Kidney tubule cell (primary cell): Measurements from ENCODE around the gene C5orf47.
A peak's percentile ranks its signal among the peaks of the same experiment; 100 is the strongest.

ENCODE experiments used
- DNase-seq: peaks from one replicate; pipeline ENCODE4 v3.0.0-alpha.2; 2018; ENCODE audit warnings: low spot score

Gene C5orf47, protein sequence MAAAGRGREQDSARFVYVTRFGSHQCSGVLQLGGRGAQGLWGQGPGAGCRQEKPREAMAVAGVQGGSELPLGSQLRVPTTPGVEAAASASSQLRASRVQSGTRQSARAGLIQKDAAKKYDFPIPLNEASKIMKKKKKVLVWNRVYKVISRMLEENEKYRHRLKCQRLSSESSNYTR

DNA sequence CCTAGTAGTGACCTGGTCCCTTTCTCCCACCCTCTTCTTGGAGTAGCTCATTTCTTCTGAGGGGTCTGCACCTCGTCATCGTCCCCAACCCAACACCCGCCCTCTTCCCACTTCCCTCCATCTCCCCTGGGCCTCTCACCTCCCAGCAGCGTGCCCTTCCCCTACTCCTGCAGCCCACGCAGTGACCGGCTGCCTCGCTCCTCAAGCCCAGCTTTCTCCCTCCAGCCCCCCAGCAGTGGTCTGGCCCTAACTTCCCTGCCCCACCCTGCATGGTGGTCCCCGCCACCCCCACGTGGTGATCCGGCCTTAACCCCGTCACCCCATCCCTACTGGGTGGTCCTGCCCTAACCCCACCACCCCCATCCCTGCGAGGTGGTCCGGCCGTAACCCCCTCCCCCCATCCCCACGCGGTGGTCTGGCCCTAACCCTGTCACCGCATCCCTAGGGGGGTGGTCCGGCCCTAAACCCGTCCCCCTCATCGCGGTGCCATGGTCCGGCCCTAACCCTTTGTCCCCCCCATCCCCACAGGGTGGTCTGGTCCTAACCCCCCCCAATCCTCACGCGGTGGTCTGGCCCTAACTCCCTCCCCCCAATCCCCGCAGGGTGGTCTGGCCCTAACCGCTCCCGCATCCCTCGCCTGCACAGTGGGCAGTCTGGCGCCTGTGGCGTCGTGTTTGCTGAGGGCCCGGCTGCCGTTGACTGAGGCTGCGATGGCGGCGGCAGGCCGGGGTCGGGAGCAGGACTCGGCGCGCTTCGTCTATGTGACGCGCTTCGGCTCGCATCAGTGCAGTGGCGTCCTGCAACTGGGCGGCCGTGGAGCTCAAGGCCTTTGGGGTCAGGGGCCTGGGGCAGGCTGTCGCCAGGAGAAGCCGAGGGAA lies at the start of gene C5orf47:
TSS of gene C5orf47 (plus strand) at position 617 of the 878 bp plus-strand sequence. CDS start at position 711, 94 bp downstream.
- no peak for DNase-seq

DNA sequence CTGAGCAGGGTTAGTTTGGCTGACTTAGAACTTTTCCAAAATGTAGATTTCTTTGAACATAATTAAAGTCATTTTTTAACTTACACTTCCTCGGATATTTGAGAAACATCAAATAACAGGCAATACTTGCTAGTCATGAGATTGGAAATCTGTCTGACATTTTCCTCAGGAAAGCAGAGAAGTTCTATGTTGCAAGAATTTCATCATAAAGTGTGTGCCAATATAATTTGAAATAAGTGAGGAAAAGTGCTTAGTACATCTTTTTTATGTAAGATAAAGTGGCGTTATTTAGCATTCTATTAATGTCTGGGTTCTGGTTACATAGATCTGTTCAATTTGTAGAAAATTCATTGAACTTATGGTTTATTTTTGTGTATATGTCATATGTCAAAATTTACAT lies 48.7 kb upstream of the C5orf47 start:
- DNase-seq = no peak

DNA sequence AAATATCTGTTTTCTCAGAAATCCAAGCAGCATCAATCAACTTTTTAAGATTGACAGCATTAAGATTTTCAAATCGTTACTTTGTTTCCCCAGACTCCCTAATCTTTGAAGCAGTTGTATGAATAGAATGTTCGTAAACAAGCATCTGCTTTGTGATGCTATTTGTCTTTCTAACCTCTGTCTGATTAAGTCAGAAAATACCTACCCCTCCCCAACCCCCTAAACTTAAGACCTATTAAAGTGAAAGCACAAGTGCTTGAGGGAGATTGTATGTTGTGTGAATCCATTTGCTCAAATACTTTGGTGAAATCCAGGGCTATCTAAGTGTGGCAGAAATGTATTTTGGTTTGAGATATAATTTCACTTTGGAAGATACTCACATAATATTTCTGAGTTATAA lies 47.9 kb upstream of the C5orf47 start:
- DNase-seq = no peak

DNA sequence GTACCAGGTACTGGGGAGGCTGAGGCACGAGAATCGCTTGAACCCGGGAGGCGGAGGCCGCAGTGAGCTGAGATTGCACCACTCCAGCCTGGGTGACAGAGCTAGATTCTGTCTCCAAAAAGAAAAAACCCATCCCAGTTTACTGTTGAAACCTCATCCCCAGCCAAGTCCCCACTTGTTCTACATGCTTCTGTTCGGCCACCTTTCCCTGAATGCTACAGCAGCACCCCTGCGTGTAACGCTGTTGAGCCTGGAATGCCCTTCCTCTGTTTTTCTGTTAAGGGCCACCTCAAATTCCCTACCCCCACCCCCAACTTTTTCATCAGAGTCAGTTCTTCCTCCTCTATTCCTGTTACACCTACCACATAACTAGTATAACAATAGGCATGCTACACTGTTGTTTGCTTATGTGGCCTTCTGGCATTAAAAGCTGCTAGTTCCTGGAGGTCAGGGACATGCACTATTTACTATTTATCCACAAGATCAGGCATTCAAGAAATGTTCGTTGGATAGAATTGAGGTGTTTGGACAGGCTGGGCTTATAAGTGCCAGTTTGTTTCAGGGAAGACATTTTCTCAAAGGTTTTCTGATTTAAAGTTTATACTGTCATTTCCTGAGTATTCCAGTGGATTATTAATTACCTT lies 47.1 kb upstream of the C5orf47 start:
- DNase-seq = peak; percentile 60

DNA sequence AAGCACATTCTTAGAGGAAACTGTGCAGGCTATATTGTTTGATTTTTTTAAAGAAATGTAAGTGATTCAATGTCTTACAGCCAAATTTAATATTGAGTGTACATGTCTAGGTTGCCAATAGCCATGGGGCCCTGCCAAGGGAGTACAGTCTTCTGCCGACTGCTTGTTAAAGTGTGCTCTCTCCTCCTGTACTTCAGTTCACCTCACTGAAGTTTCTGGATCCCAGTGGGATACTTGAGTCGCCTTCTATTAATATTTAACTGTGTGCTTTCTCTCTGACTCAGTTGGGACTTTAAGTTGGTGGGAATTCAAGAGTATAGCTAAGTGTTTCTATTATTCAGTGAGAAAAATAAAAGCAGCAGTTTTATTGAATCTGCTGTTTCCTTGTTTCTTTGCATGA lies 44.5 kb upstream of the C5orf47 start:
- DNase-seq = peak; percentile 81

DNA sequence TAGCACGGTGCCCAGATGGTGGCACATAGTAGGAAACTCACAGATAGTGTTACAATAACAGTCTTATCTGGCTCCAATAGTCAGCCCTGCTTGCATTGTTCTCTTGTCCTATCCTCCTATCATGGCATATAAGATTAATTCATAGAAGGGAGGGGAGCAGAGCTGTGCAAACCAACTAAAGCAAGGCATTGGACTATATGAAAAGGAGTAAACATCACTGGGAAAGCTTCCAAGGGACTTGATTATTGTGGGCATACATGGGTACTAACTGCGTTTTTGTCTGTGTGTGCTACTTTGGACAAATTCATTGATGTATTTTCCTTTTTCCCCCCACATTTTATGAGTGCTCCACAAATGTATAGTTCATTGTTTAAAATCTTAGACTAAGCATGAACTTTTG lies 43.8 kb upstream of the C5orf47 start:
- DNase-seq = no peak

DNA sequence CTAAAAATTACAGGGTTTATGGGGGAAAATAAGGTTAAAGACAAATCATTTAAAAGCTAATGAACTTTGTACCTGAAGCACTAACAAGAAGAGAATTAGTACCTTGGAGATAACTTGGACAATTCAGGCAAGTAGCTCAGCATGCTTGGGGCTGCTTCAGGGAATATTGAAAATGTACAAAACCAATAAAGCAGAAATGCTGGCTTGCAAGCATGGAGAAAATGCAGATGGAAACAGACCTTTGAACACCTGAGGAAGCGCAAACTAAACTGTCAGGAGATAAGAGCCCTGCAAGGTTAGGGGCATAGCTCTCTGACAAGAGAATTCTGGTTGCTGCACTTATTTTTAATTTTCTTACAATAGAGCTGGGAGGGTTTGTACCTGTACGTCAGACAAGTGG lies 42.6 kb upstream of the C5orf47 start:
- DNase-seq = no peak

DNA sequence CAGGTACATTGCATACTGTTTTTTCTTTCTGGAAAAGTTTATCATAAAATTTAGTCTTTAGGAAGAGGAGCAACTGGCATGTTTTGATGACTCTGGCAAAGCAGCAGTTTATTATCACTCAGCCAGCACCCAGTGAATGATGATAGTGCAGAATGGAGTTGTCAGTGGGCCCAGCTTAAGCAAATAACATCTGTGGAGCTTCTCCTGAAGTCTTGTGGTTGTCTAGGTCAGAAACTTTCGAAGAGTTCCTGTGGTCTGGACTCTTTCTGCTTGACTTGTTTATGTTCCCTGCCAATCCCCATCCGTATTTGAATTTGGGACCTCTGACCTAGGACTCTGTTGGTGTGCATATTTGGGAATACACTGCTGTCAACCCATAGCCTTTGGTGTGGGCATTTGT lies 38.1 kb upstream of the C5orf47 start:
- no peak for DNase-seq

DNA sequence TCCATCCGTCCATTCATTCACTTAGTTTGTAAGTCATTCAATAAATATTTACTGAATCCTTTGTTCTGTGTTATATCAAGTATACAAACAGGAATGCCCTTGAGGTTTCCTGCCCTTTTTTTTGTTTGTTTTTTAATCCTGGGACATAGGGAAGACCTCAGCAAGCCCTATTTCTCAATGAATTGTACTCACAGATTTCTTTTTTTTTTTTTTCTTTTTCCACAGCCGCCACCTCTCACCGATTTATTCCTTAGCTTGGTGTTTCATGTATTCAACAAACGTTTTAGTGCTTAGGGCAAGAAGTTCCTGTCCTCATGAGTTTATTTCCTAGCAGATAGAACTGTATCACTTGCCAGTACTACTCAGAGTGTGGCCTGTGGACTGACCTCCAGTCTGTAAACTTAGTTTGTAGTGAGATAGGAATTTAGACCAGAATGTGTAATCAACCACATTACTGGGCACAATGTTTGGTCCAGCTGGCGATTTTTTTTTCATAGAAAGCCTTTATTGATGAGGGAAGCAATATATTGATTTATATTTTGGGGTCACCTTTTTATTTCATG lies 35.4 kb upstream of the C5orf47 start:
- peak; percentile 72 for DNase-seq

DNA sequence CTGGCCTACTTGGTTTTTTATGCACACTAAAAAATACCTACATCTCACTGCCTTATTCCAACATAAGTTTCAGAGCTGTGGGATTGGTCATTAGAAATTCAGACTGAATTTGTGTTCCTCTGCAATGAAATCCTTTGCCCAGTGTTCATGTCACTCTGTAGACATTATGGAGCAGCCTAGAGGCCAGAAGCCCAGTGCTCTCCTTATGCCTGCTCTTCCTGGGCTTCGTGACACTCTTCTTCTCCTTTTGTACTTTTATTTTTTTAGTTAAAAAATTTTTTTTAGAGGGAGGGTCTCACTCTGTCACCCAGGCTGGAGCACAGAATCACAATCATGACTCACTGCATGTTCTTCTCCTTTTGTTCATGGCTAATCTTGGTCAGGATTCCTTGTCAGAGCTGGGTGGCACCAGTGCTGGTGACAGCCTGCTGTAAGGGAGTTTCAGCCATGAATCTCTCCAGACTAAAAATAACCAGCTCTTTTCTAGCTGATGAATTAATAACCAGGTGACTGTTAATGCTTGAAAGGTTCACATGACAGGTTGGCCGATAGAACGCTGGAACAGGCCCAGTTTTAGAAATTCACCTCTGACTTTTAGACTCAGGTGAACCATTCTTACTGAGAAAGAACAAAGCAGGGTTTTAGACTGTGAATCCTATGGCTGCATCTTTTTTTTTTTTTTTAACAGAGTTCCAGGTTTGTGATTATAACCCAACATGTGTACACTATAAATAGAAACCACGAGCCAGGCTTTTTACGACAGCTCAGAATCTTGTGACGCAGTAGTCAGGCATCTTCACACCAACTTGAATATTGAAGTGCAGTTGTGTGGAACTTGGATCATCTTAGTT lies 34.1 kb upstream of the C5orf47 start:
- DNase-seq = peak; percentile 88

DNA sequence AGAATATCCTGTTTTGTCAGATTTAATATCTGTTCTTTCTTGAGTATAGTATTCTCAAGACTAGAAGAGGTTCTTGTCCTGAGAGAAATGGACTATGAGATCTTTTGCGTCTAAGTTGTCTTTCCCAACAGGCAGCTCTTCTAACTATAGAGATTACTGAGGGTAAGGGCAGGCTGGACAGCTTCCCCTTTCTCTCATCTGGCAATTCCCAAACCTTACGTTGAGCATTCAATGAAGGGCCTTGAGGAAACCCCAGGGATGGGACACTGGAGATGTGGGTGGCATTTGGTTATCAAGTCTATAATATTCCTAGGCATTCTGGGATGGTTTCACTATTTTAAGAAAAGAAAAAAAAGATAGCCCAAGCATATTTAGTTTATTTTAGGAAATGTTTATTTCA lies 28.0 kb upstream of the C5orf47 start:
- DNase-seq = no peak

DNA sequence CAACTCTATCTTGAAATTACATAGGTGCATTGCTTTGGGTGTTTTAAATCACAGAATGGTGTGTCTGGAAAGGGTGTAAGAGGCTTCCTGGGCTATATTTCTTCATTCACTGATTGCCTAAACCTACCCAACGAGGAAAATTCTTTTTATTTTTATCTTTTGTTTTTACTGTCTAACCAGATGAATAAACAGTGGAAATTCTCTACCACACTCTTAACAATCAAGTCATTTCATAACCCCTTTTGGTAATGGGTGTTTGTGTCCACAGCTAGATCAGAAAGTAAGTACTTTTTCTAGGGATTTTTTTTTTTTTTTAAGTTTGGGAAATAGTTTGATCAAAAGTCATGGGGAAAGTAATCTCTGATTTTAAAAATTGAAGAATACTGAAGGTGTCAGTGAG lies 27.6 kb upstream of the C5orf47 start:
- DNase-seq = no peak

DNA sequence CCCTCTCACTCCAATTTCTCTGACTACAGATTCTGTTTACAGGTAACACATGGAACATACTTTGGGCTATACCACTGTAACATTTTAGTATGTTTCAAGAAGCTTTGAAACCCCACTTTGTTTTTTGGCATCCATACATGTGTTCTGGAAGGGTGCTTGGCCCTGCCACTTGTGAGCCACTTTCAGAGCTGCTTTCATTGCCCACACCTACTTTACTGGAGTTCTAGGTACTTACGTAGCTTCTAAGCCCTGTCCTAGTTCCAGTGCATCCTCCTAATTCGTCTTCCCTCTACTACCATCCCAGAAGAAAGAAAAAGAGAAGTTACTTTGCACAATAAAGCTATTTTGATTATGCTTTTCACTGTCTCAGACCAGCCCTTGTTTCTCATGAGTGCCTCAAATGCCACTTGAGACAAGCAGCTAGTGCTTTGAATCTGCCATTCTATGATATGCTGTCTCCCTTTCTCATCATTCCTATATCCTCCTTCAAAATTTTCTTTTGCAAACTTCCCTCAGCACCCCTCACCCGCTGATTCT lies 26.5 kb upstream of the C5orf47 start:
- DNase-seq = no peak

DNA sequence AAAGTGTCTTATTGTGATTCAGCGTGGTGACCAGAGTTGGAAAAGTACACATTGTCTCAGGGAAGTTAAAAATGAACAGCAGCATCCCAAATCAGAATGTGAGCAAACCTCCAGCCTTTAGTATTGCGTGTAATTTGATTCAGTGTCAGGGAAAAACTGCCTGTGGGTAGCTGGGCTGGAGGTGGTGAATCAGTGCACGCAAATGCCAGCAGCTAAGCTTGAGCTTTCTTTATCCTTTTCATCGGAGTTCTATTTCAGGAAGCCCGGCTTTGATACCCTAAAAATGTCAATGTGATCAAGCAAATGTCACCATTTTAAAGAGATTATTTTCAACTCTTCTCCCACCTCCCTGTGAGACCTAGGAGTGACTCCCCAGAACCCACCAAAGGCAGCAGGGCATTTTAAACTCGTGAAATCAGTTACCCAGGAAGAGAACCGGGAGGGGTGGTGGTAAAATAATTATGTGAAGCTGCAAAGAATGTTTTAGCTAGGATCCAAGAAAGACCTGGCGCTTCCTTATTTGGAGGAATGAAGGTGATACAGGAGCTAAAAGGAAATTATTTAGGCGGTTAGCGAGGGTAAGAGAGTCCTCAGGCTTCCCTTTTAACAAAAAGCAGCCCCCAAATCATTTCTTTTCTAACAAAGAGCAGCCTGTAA lies 25.7 kb upstream of the C5orf47 start:
- DNase-seq = peak; percentile 79

DNA sequence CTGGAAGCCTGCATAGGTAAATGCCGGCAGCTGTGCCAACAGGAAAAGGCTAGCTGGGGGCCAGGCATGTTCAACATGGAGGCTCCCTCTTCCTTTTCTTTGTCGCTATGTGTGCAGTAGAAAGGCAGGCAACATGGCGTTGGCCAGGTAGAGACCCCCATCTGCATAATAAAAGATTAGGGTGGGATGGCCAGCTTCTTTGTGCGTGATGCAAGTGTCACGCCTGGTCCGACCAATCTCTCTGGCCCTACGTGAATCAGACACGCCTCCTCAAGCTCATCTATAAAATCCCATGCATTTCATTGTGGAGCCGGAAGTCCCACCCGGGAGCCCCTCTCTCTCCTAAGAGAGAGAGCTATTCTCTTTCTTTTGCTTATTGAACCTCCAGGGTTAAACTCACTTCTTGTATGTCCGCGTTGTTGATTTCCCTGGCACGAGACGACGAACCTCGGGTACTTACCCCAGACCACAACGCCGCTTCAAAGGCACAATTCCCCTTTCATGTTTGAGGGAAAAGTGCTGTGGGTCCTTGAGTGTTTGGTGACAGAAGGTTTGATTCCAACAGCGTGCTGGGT lies 25.0 kb upstream of the C5orf47 start:
- peak; percentile 52 for DNase-seq

DNA sequence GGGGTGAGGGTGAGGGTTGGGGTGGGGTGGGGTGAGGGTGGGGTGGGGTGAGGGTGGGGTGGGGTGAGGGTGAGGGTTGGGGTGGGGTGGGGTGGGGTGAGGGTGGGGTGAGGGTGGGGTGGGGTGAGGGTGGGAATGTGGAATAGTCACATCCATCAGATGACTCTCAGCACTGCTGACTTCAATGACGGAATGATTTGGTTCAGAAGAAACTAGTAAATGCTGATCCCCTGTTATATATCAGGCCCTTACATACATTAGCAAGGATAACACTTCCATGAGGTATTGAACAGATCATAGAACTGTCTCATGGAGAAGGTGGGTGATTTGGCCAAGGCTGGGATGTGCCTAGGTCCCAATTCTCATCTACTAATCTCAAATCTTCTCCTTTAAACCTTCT lies 24.5 kb upstream of the C5orf47 start:
- DNase-seq = no peak

DNA sequence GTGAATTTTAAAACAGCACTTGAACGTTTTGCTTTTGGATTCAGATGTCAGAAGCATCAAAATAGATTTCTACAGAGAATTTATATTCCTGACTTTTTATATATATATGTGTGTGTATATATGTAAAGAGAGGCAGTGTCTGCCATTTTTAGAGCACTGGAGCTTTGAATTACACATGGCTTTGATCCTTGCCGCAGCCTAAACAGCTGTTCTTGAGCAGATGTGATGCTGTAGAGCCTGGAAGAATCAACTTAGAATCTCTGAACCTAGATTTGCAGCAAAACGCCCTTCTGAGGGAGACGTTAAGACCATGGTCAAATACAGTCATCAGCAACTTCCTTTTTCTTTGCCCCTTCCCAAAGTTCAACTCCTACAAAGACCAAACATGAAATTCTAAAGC lies 21.7 kb upstream of the C5orf47 start:
- no peak for DNase-seq

DNA sequence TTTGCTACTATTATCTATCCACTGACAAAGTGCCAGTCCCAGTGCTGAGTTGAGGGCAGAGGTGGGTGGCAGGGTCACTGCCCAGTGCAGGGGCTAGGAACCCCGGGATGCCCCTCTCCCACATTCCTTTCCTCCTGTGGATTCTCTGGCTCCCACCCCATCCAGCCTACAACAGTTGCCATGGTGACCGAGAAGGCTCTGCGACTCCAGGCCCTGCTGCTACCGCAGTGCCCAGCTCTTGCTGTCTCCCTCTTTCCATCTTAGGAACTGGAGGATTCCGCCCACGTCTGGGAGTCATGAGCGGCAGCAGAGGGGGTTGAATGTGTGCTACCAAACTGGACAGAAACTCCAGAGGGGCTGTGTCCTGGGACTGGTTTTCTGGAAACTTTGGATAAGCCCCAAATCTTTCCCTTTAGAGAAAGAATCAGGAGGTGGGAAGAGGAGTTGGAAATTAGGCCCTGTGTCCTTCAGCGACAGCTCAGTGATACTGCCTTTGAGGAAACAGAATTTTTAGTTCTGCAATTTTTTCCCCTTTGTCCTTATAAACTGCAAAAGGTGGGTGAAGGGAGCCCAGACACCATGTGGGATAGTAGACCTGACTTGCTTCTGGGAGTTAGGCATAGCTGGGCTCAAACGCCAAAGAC lies 20.7 kb upstream of the C5orf47 start:
- no peak for DNase-seq

DNA sequence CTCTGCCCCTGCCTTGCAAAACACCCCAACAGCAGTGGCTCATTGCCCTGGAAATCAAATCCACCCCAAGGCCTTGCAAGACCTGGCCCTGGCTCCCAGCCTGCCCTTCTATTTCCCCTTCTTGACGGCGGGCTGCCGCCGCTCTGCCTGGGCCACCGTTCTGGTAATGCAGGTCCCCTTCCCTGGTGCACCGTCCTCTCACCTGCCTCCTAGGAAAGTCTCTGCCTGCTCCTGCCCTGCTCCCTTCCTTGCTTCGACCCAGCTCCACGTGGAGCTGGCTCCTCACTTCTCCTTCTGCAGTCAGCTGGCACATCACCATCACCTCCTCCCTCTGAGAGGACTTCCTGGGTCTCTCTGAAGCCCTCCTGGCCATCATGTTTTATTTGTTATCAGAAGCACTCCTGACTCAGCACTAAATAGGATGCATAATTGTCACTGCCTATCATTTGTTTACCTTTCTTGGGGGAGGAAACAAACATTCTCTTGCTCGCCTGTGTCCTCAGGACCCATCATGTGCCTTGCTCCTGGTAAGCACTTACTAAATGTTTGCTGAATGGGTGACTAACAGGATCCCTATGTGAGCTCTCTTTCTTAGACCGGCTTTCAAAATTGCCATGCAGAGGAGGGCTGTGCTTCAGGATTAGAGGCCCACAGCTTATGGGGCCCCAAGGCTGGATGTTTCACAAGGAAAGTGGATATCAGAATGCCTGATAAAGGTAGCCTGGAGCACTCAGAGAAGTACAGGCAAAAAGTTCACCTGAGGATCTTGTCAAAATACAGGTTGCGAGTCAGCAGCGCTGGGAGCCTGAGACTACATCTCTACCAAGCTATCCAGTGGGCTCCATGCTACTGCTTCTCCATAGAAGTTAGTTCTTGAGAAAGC lies 19.6 kb upstream of the C5orf47 start:
- DNase-seq = peak; percentile 79
